ENCODE measurements around the gene LRP10.
"Not testable (repeated sequence)": the region's sequence is repeated elsewhere in the genome, so short reads cannot be mapped to it uniquely, and the experiment has no call there.

Gene LRP10

DNA sequence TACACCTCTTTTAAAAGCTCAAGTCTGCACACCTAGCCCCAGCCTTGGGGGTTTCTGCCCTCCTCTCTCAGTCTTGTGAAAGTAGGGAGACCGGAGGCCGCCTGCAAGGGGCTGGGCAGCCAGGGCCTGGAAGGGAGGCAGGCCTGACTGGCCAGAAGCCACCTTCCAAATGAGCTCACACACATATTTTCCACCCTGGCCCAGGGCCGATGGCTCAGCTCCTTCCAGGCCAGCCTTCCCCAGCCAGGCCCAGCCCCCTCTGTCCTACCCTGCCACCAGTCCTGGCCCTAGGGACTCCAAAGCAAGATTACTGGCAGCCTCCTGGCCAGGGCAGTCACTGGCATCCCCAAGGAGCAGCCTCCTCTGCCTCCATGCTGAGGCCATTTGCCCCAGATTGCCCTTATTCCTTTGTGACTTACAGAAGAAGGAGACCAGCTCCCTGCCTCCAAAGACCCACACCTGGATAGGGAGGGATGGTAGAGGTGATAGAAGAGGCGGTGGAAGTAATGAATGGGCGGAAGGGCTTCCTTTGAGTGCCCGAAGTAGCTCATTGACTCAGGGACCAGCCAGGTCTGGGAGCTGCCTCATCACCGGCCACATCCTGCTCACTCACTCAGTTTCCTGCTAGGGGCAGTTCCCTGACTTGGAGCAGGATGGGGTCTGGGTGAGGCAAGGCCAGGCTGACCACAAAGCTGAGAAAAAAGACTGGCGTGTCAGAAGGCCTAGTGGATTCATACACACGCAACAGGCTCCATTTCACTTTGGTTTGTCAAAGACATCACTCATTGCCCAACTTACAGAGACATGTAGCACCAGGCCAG is 20.4 kb upstream of the LRP10 start:
- no peak overlapping the region for H3K4me3 ChIP-seq (ENCODE audit: insufficient read depth, low read depth, low read length, poor library complexity, severe bottlenecking)
- H3K4me1 ChIP-seq (ENCODE audit: control insufficient read depth, insufficient read depth, low read length, poor library complexity, severe bottlenecking): no peaks in the 10 kb centered on the region
- DNase-seq: no peak
- H3K36me3 ChIP-seq (ENCODE audit: control insufficient read depth, insufficient read depth, low read length): no peaks in the 10 kb centered on the region
- no peaks in the 10 kb centered on the region for H3K27me3 ChIP-seq (replicated peaks; ENCODE audit: control insufficient read depth, insufficient read depth, low read length, poor library complexity, severe bottlenecking)
- no peaks in the 10 kb centered on the region for H3K9me3 ChIP-seq (ENCODE audit: control insufficient read depth, low read length)
- no peak overlapping the region for H3K27ac ChIP-seq (ENCODE audit: insufficient read depth, low read length, poor library complexity, severe bottlenecking)

- DNase-seq; H3K27ac ChIP-seq (ENCODE audit: insufficient read depth, low read length, poor library complexity, severe bottlenecking); H3K9me3 ChIP-seq (ENCODE audit: control insufficient read depth, low read length); H3K27me3 ChIP-seq (replicated peaks; ENCODE audit: control insufficient read depth, insufficient read depth, low read length, poor library complexity, severe bottlenecking); H3K36me3 ChIP-seq (ENCODE audit: control insufficient read depth, insufficient read depth, low read length); H3K4me1 ChIP-seq (ENCODE audit: control insufficient read depth, insufficient read depth, low read length, poor library complexity, severe bottlenecking); H3K4me3 ChIP-seq (ENCODE audit: insufficient read depth, low read depth, low read length, poor library complexity, severe bottlenecking): not testable (repeated sequence)
Measured at GRCh38 chr14:22852178-22852577, 19.4 kb upstream of the LRP10 start.

GRCh38 chr14:22852599-22852939 is 19.0 kb upstream of the LRP10 start:
- H3K4me1 ChIP-seq (ENCODE audit: control insufficient read depth, insufficient read depth, low read length, poor library complexity, severe bottlenecking): no peaks in the 10 kb centered on the region
- H3K4me3 ChIP-seq (ENCODE audit: insufficient read depth, low read depth, low read length, poor library complexity, severe bottlenecking): no peak overlapping the region
- H3K9me3 ChIP-seq (ENCODE audit: control insufficient read depth, low read length): no peaks in the 10 kb centered on the region
- DNase-seq: no peak
- H3K27me3 ChIP-seq (replicated peaks; ENCODE audit: control insufficient read depth, insufficient read depth, low read length, poor library complexity, severe bottlenecking): no peaks in the 10 kb centered on the region
- no peaks in the 10 kb centered on the region for H3K36me3 ChIP-seq (ENCODE audit: control insufficient read depth, insufficient read depth, low read length)
- no peak overlapping the region for H3K27ac ChIP-seq (ENCODE audit: insufficient read depth, low read length, poor library complexity, severe bottlenecking)

GRCh38 chr14:22852940-22853767 is 18.4 kb upstream of the LRP10 start:
- Histone ChIP-seq H3K27ac (ENCODE audit: insufficient read depth, low read length, poor library complexity, severe bottlenecking) (no peak overlapping the region), H3K4me1 (ENCODE audit: control insufficient read depth, insufficient read depth, low read length, poor library complexity, severe bottlenecking) (peaks cover 1% of the 10 kb centered on the region), H3K36me3 (ENCODE audit: control insufficient read depth, insufficient read depth, low read length) (no peaks in the 10 kb centered on the region), H3K27me3 (replicated peaks; ENCODE audit: control insufficient read depth, insufficient read depth, low read length, poor library complexity, severe bottlenecking) (no peaks in the 10 kb centered on the region), H3K4me3 (ENCODE audit: insufficient read depth, low read depth, low read length, poor library complexity, severe bottlenecking) (peak overlapping the region; percentile 66), H3K9me3 (ENCODE audit: control insufficient read depth, low read length) (no peaks in the 10 kb centered on the region)
- DNase-seq: peak; percentile 75 to 81 (median 78)

GRCh38 chr14:22854296-22854695 is 17.2 kb upstream of the LRP10 start:
- not testable (repeated sequence) for H3K4me3 ChIP-seq (ENCODE audit: insufficient read depth, low read depth, low read length, poor library complexity, severe bottlenecking); H3K36me3 ChIP-seq (ENCODE audit: control insufficient read depth, insufficient read depth, low read length); H3K27me3 ChIP-seq (replicated peaks; ENCODE audit: control insufficient read depth, insufficient read depth, low read length, poor library complexity, severe bottlenecking); H3K9me3 ChIP-seq (ENCODE audit: control insufficient read depth, low read length); DNase-seq; H3K27ac ChIP-seq (ENCODE audit: insufficient read depth, low read length, poor library complexity, severe bottlenecking)
- peaks cover 13% of the 10 kb centered on the region for H3K4me1 ChIP-seq (ENCODE audit: control insufficient read depth, insufficient read depth, low read length, poor library complexity, severe bottlenecking)

GRCh38 chr14:22854963-22855724 is 16.4 kb upstream of the LRP10 start:
- no peaks in the 10 kb centered on the region for H3K36me3 ChIP-seq (ENCODE audit: control insufficient read depth, insufficient read depth, low read length)
- peaks cover 13% of the 10 kb centered on the region for H3K4me1 ChIP-seq (ENCODE audit: control insufficient read depth, insufficient read depth, low read length, poor library complexity, severe bottlenecking)
- DNase-seq: no peak
- H3K4me3 ChIP-seq (ENCODE audit: insufficient read depth, low read depth, low read length, poor library complexity, severe bottlenecking): no peak overlapping the region
- no peaks in the 10 kb centered on the region for H3K9me3 ChIP-seq (ENCODE audit: control insufficient read depth, low read length)
- no peaks in the 10 kb centered on the region for H3K27me3 ChIP-seq (replicated peaks; ENCODE audit: control insufficient read depth, insufficient read depth, low read length, poor library complexity, severe bottlenecking)
- H3K27ac ChIP-seq (ENCODE audit: insufficient read depth, low read length, poor library complexity, severe bottlenecking): no peak overlapping the region

DNA sequence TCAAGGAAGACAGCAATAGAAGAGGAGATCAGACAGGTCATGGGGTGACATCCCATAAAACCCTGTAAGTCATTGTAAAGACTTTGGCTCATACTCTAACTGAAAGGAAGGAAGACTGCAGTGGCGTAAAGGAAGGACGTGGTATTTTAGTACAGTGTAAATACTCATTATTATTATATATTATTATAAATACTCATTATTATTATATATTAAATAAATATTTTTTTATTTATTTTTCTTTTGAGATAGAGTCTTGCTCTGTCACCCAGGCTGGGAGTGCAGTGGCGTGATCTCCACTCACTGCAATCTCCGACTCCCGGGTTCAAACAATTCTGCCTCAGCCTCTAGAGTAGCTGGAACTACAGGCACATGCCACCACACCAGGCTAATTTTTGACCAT is 15.1 kb upstream of the LRP10 start:
- no peaks in the 10 kb centered on the region for H3K27me3 ChIP-seq (replicated peaks; ENCODE audit: control insufficient read depth, insufficient read depth, low read length, poor library complexity, severe bottlenecking)
- DNase-seq: no peak

DNA sequence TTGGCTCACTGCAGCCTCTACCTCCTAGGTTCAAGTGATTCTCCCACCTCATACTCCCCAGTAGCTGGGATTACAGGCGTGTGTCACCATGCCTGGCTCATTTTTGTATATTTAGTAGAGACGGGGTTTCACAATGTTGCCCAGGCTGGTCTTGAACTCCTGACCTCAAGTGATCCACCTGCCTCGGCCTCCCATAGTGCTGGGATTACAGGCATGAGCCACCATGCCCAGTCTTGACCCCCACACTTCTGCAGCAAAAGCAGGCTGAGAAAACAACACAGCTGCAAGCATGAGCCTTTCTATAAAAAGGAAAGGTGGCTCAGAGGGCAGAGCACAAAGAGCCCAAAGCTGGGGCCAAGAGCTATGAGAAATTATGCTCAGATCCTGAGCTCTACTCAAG is 11.2 kb upstream of the LRP10 start:
- peaks cover 13% of the 10 kb centered on the region for H3K4me1 ChIP-seq (ENCODE audit: control insufficient read depth, insufficient read depth, low read length, poor library complexity, severe bottlenecking)
- not testable (repeated sequence) for H3K36me3 ChIP-seq (ENCODE audit: control insufficient read depth, insufficient read depth, low read length); DNase-seq; H3K4me3 ChIP-seq (ENCODE audit: insufficient read depth, low read depth, low read length, poor library complexity, severe bottlenecking); H3K9me3 ChIP-seq (ENCODE audit: control insufficient read depth, low read length); H3K27ac ChIP-seq (ENCODE audit: insufficient read depth, low read length, poor library complexity, severe bottlenecking); H3K27me3 ChIP-seq (replicated peaks; ENCODE audit: control insufficient read depth, insufficient read depth, low read length, poor library complexity, severe bottlenecking)

More for the DNA sequence above, 15.1 kb upstream of the LRP10 start:
- peaks cover 13% of the 10 kb centered on the region for H3K4me1 ChIP-seq (ENCODE audit: control insufficient read depth, insufficient read depth, low read length, poor library complexity, severe bottlenecking)
- H3K27ac ChIP-seq (ENCODE audit: insufficient read depth, low read length, poor library complexity, severe bottlenecking): no peak overlapping the region
- H3K9me3 ChIP-seq (ENCODE audit: control insufficient read depth, low read length): no peaks in the 10 kb centered on the region
- no peak overlapping the region for H3K4me3 ChIP-seq (ENCODE audit: insufficient read depth, low read depth, low read length, poor library complexity, severe bottlenecking)
- no peaks in the 10 kb centered on the region for H3K36me3 ChIP-seq (ENCODE audit: control insufficient read depth, insufficient read depth, low read length)

- Histone ChIP-seq H3K36me3 (ENCODE audit: control insufficient read depth, insufficient read depth, low read length) (no peaks in the 10 kb centered on the region), H3K4me1 (ENCODE audit: control insufficient read depth, insufficient read depth, low read length, poor library complexity, severe bottlenecking) (peaks cover 13% of the 10 kb centered on the region), H3K27me3 (replicated peaks; ENCODE audit: control insufficient read depth, insufficient read depth, low read length, poor library complexity, severe bottlenecking) (no peaks in the 10 kb centered on the region), H3K4me3 (ENCODE audit: insufficient read depth, low read depth, low read length, poor library complexity, severe bottlenecking) (no peak overlapping the region), H3K27ac (ENCODE audit: insufficient read depth, low read length, poor library complexity, severe bottlenecking) (no peak overlapping the region), H3K9me3 (ENCODE audit: control insufficient read depth, low read length) (no peaks in the 10 kb centered on the region)
- DNase-seq: no peak
Measured at GRCh38 chr14:22861651-22862050, 9.9 kb upstream of the LRP10 start.

Data from effector memory CD4-positive, alpha-beta T cell (primary cell).